Uterus (tissue), 2 donors: ENCODE measurements around the gene PLXNA4.

Source experiments
- CTCF ChIP-seq, 4 experiments: fragments of 200-600 bp in 2 of 4; fragments of 450-650 bp in 2 of 4; sonication (generic) in 2 of 4; IDR thresholded peaks; one replicate each; pipeline ENCODE4 v1.5.1; 2016 to 2019; ENCODE audit warnings: antibody characterized with exemption in 4 of 4, mild to moderate bottlenecking in 2 of 4, moderate library complexity in 1 of 4
- POLR2A ChIP-seq, 2 donors: fragments of 450-650 bp; IDR thresholded peaks; one replicate each; pipeline ENCODE4 v1.6.1; 2016; ENCODE audit warnings: antibody characterized with exemption in 2 of 2, mild to moderate bottlenecking in 1 of 2, moderate library complexity in 1 of 2

GRCh38 chr7:132257253-132257652, 319.0 kb downstream of the PLXNA4 start:
- TF ChIP-seq CTCF (IDR thresholded peaks at IDR 0.05) (no peak), POLR2A (IDR thresholded peaks at IDR 0.05) (no peak)
